ENCODE data around the gene PUSL1.

The PUSL1 gene

GRCh38 chr1:1325288-1326074 is 17.1 kb downstream of the PUSL1 start:
- Histone ChIP-seq H3K36me3 (ENCODE audit: control insufficient read depth in 2 of 2, insufficient read depth in 1 of 2, low read length in 2 of 2) (peaks cover 0 to 46% of the 10 kb centered on the region in 2 experiments; a peak in 2 of 3 replicates), H3K27ac (ENCODE audit: extremely low read depth, low read depth, low read length) (peak overlapping the region; percentile 84), H3K9me3 (ENCODE audit: control insufficient read depth, insufficient read depth, low read depth, low read length) (no peaks in the 10 kb centered on the region), H3K4me3 (ENCODE audit: low read depth, low read length) (peak overlapping the region; percentile 93), H3K4me1 (ENCODE audit: control insufficient read depth, insufficient read depth, low read length) (peaks cover 7% of the 10 kb centered on the region; the same call in 1 of the 2 replicates)
- ChIA-PET POLR2A (interaction anchor here (0.7 to 1.4 kb wide), 2 partner anchors 9 to 12 kb away, joined by 3 to 6 read pairs; no protein-coding TSS in a partner anchor), CTCF (interaction anchor here (0.6 kb wide), 1 partner anchor 185 kb away, joined by 5 read pairs; no protein-coding TSS in a partner anchor)
- TF ChIP-seq ZNF311 (tag by site-specific recombination; IDR thresholded peaks at IDR 0.05; ENCODE audit: borderline replicate concordance) (no peak), SCRT2 (tag by site-specific recombination; IDR thresholded peaks at IDR 0.05) (peak; percentile 15; the same call in 1 of the 2 replicates), ZNF335 (tag by site-specific recombination; conservative IDR thresholded peaks at IDR 0.05) (peak; percentile 12), ZBTB48 (tag by site-specific recombination; IDR thresholded peaks at IDR 0.05) (0 out of 2 replicates have a peak, but pooled peaks have one; percentile 16), PRDM10 (tag by site-specific recombination; IDR thresholded peaks at IDR 0.05) (no peak), HIC1 (tag by site-specific recombination; IDR thresholded peaks at IDR 0.05) (0 out of 2 replicates have a peak, but pooled peaks have one; percentile 12), OSR2 (tag by site-specific recombination; IDR thresholded peaks at IDR 0.05) (peak; percentile 44)

- TF ChIP-seq ZIC2 (tag by site-specific recombination; IDR thresholded peaks at IDR 0.05): peak; percentile 75
- no peak for TF ChIP-seq ZNF830 (tag by site-specific recombination; IDR thresholded peaks at IDR 0.05; ENCODE audit: low read depth)
- Histone ChIP-seq H3K4me1 (ENCODE audit: control insufficient read depth, insufficient read depth, low read length) (peaks cover 7% of the 10 kb centered on the region; the same call in 1 of the 2 replicates), H3K36me3 (ENCODE audit: control insufficient read depth in 2 of 2, insufficient read depth in 1 of 2, low read length in 2 of 2) (peaks cover 0 to 39% of the 10 kb centered on the region in 2 experiments; a peak in 2 of 3 replicates), H3K27ac (ENCODE audit: extremely low read depth, low read depth, low read length) (peak overlapping the region; percentile 84; the same call in 1 of the 2 replicates), H3K4me3 (ENCODE audit: low read depth, low read length) (no peak overlapping the region), H3K9me3 (ENCODE audit: control insufficient read depth, insufficient read depth, low read depth, low read length) (no peaks in the 10 kb centered on the region)
- POLR2A ChIA-PET: interaction anchor here (1.4 kb wide), 1 partner anchor 11 kb away, joined by 6 read pairs; no protein-coding TSS in a partner anchor
- CTCF ChIA-PET: interaction anchor here (0.6 to 0.8 kb wide), 2 partner anchors 19 to 184 kb away, joined by 5 read pairs; no protein-coding TSS in a partner anchor
Observed at GRCh38 chr1:1326075-1326605, 17.7 kb downstream of the PUSL1 start.

GRCh38 chr1:1327291-1327690 is 18.9 kb downstream of the PUSL1 start:
- TF ChIP-seq OVOL3 (tag by site-specific recombination; IDR thresholded peaks at IDR 0.05) (no peak), FEZF1 (tag by site-specific recombination; IDR thresholded peaks at IDR 0.05) (no peak), ZNF624 (tag by site-specific recombination; IDR thresholded peaks at IDR 0.05) (no peak), ZNF211 (tag by site-specific recombination; IDR thresholded peaks at IDR 0.05; ENCODE audit: low read depth) (no peak), ZNF350 (tag by site-specific recombination; IDR thresholded peaks at IDR 0.05) (no peak), ZNF510 (tag by site-specific recombination; IDR thresholded peaks at IDR 0.05; ENCODE audit: insufficient replicate concordance) (no peak), ZSCAN18 (tag by site-specific recombination; IDR thresholded peaks at IDR 0.05) (no peak), ZNF24 (tag by site-specific recombination; IDR thresholded peaks at IDR 0.05) (no peak), ZNF398 (tag by site-specific recombination; IDR thresholded peaks at IDR 0.05) (no peak)
- H3K36me3 ChIP-seq (ENCODE audit: control insufficient read depth in 2 of 2, insufficient read depth in 1 of 2, low read length in 2 of 2): peaks cover 0 to 29% of the 10 kb centered on the region in 2 experiments; a peak in 2 of 3 replicates
- H3K4me1 ChIP-seq (ENCODE audit: control insufficient read depth, insufficient read depth, low read length): peaks cover 7% of the 10 kb centered on the region; the same call in 1 of the 2 replicates
- no peak overlapping the region for H3K27ac ChIP-seq (ENCODE audit: extremely low read depth, low read depth, low read length)
- ChIA-PET CTCF (interaction anchor here (0.5 kb wide), 1 partner anchor 344 kb away, joined by 4 read pairs; no protein-coding TSS in a partner anchor), POLR2A (interaction anchor here (0.6 kb wide), 1 partner anchor 57 kb away, joined by 3 read pairs; no protein-coding TSS in a partner anchor)
- H3K4me3 ChIP-seq (ENCODE audit: low read depth, low read length): no peak overlapping the region
- no peaks in the 10 kb centered on the region for H3K9me3 ChIP-seq (ENCODE audit: control insufficient read depth, insufficient read depth, low read depth, low read length)

Data from HEK293 (cell line).